H9 (cell line): ENCODE measurements around the gene NEB. TPM values are rescaled to one million over a fixed set of nuclear protein-coding genes. Genes with fewer than 3 reads are reported as not detected.
A peak's percentile ranks its signal among the peaks of the same experiment; 100 is the strongest.

ENCODE experiments used
- DNase-seq: peaks from one replicate; pipeline ENCODE4 v3.0.0-alpha.2; 2017
- H2AFZ ChIP-seq: one replicate; pipeline ENCODE4 v1.6.1; 2013; ENCODE audit warnings: mild to moderate bottlenecking, low read length, control low read depth, moderate library complexity
- H2AK5ac ChIP-seq: 2 replicates; pipeline ENCODE4 v1.6.1; 2013; ENCODE audit warnings: low read length, control low read depth, mixed read lengths; ENCODE audit not compliant: insufficient read length
- H2BK120ac ChIP-seq: one replicate; pipeline ENCODE4 v1.6.1; 2013; ENCODE audit warnings: low read depth, mild to moderate bottlenecking, low read length, control low read depth, inconsistent platforms; ENCODE audit not compliant: poor library complexity, severe bottlenecking
- H2BK12ac ChIP-seq: 2 replicates; pipeline ENCODE4 v1.6.1; 2013; ENCODE audit warnings: low read length, control low read depth, mixed read lengths, low read depth; ENCODE audit not compliant: insufficient read length
- H2BK15ac ChIP-seq: 2 replicates; pipeline ENCODE4 v1.6.1; 2013; ENCODE audit warnings: low read depth, low read length, control low read depth
- H2BK20ac ChIP-seq: one replicate; pipeline ENCODE4 v1.6.1; 2013; ENCODE audit warnings: low read depth, mild to moderate bottlenecking, low read length, control low read depth, inconsistent platforms; ENCODE audit not compliant: poor library complexity, severe bottlenecking
- H2BK5ac ChIP-seq: 2 replicates; pipeline ENCODE4 v1.6.1; 2013; ENCODE audit warnings: low read length, control low read depth, mixed read lengths; ENCODE audit not compliant: insufficient read length
- H3K14ac ChIP-seq: 2 replicates; pipeline ENCODE4 v1.6.1; 2013; ENCODE audit warnings: low read length, control low read depth; ENCODE audit not compliant: insufficient read depth
- H3K18ac ChIP-seq: 2 replicates; pipeline ENCODE4 v1.6.1; 2013; ENCODE audit warnings: low read depth, mild to moderate bottlenecking, mixed read lengths, low read length, control low read depth; ENCODE audit not compliant: insufficient read length
- H3K23ac ChIP-seq: 2 replicates; pipeline ENCODE4 v1.6.1; 2013; ENCODE audit warnings: low read length, control low read depth, mixed read lengths, low read depth; ENCODE audit not compliant: insufficient read length
- H3K23me2 ChIP-seq: 2 replicates; pipeline ENCODE4 v1.6.1; 2013; ENCODE audit warnings: low read depth, mild to moderate bottlenecking, mixed read lengths, low read length, control low read depth; ENCODE audit not compliant: insufficient read length, poor library complexity, severe bottlenecking
- H3K27ac ChIP-seq: 2 replicates; pipeline ENCODE4 v1.5.1; 2013; ENCODE audit warnings: low read length, control low read depth, mixed read lengths, low read depth; ENCODE audit not compliant: insufficient read length
- H3K27me3 ChIP-seq: 2 replicates; pipeline ENCODE4 v1.6.1; 2013; ENCODE audit warnings: low read length, control low read depth, inconsistent platforms; ENCODE audit not compliant: insufficient read depth
- H3K4ac ChIP-seq: 2 replicates; pipeline ENCODE4 v1.6.1; 2013; ENCODE audit warnings: low read depth, mild to moderate bottlenecking, control low read depth, inconsistent platforms, low read length, moderate library complexity
- H3K4me1 ChIP-seq: 2 replicates; pipeline ENCODE4 v1.6.1; 2013; ENCODE audit warnings: low read length, control low read depth, inconsistent platforms; ENCODE audit not compliant: insufficient read depth
- H3K4me2 ChIP-seq: 2 replicates; pipeline ENCODE4 v1.6.1; 2013; ENCODE audit warnings: low read length, control low read depth, mixed read lengths; ENCODE audit not compliant: insufficient read length, insufficient read depth
- H3K56ac ChIP-seq: 2 replicates; pipeline ENCODE4 v1.6.1; 2013; ENCODE audit warnings: low read depth, mild to moderate bottlenecking, mixed read lengths, low read length, control low read depth; ENCODE audit not compliant: insufficient read length
- H3K79me1 ChIP-seq: 2 replicates; pipeline ENCODE4 v1.6.1; 2013; ENCODE audit warnings: low read depth, mild to moderate bottlenecking, moderate library complexity, low read length, control low read depth, inconsistent platforms; ENCODE audit not compliant: insufficient read depth, poor library complexity, severe bottlenecking
- H3K79me2 ChIP-seq: 2 replicates; pipeline ENCODE4 v1.6.1; 2013; ENCODE audit warnings: low read length, control low read depth, inconsistent platforms; ENCODE audit not compliant: insufficient read depth
- H3K9ac ChIP-seq: 2 replicates; pipeline ENCODE4 v1.6.1; 2013; ENCODE audit warnings: low read length, control low read depth, mixed read lengths; ENCODE audit not compliant: insufficient read length; ENCODE audit errors: extremely low read depth
- H3K9me3 ChIP-seq: one replicate; pipeline ENCODE4 v1.6.1; 2013; ENCODE audit warnings: low read depth, low read length, inconsistent platforms; ENCODE audit not compliant: control insufficient read depth
- H3T11ph ChIP-seq: one replicate; pipeline ENCODE4 v1.6.1; 2013; ENCODE audit warnings: mild to moderate bottlenecking, low read length, control low read depth, inconsistent platforms
- H4K20me1 ChIP-seq: one replicate; pipeline ENCODE4 v1.6.1; 2013; ENCODE audit not compliant: control insufficient read depth, insufficient read length, insufficient read depth
- H4K5ac ChIP-seq: 2 replicates; pipeline ENCODE4 v1.6.1; 2013; ENCODE audit warnings: low read depth, mild to moderate bottlenecking, mixed read lengths, low read length, control low read depth; ENCODE audit not compliant: insufficient read length
- H4K8ac ChIP-seq: replicated peaks from 2 replicates; pipeline ENCODE4 v1.6.1; 2013; ENCODE audit warnings: low read length, control low read depth, mixed read lengths, low read depth; ENCODE audit not compliant: insufficient read length
- H4K91ac ChIP-seq: 2 replicates; pipeline ENCODE4 v1.6.1; 2013; ENCODE audit warnings: low read depth, mild to moderate bottlenecking, moderate library complexity, mixed read lengths, low read length, control low read depth; ENCODE audit not compliant: insufficient read length
- H3K27ac Mint-ChIP-seq, 3 experiments: 2 replicates in 2 of 3; 3 replicates in 1 of 3; pipeline ENCODE4 v1.8.0; 2020 to 2021; ENCODE audit warnings: mixed read lengths in 3 of 3, mild to moderate bottlenecking in 1 of 3, moderate library complexity in 1 of 3
- H3K27me3 Mint-ChIP-seq: 2 replicates; pipeline ENCODE4 v1.8.0; 2021; ENCODE audit warnings: low read depth, mild to moderate bottlenecking, moderate library complexity, mixed read lengths
- H3K36me3 Mint-ChIP-seq, 3 experiments: 2 replicates in 2 of 3; 3 replicates in 1 of 3; pipeline ENCODE4 v1.8.0; 2020 to 2021; ENCODE audit warnings: low read depth in 3 of 3, mixed read lengths in 3 of 3; ENCODE audit not compliant: insufficient read depth in 1 of 3
- H3K4me1 Mint-ChIP-seq, 2 experiments: 2 replicates each; pipeline ENCODE4 v1.8.0; 2020; ENCODE audit warnings: mixed read lengths in 2 of 2
- H3K4me3 Mint-ChIP-seq, 2 experiments: 2 replicates in 1 of 2; 3 replicates in 1 of 2; pipeline ENCODE4 v1.8.0; 2020 to 2021; ENCODE audit warnings: mild to moderate bottlenecking in 2 of 2, mixed read lengths in 2 of 2, moderate library complexity in 1 of 2
- H3K9me3 Mint-ChIP-seq, 2 experiments: 2 replicates in 1 of 2; 3 replicates in 1 of 2; pipeline ENCODE4 v1.8.0; 2020; ENCODE audit warnings: mild to moderate bottlenecking in 2 of 2, mixed read lengths in 2 of 2, moderate library complexity in 1 of 2
- WGBS: extraction: QIAGEN DNeasy Blood & Tissue Kit; methylation state at CpG from one replicate; pipeline ENCODE4 v1.1.7; 2013; ENCODE audit warnings: missing lambda C conversion rate, low lambda C conversion rate, mixed read lengths; ENCODE audit not compliant: insufficient read length; ENCODE audit errors: extremely low coverage; 5-methylcytosine and 5-hydroxymethylcytosine counted together
- total RNA-seq: library from RNA; stranded (reverse); gene quantifications from 2 replicates; pipeline ENCODE4 v1.2.1, GENCODE V29; 2021
- TF ChIP-seq, protein P1 (sequence below): fragments of 200-600 bp; sonication (generic); conservative IDR thresholded peaks from 3 replicates; pipeline ENCODE4 v1.8.0; 2021; ENCODE audit warnings: antibody characterized with exemption, mild to moderate bottlenecking

NEB gene
- total RNA-seq, 1 experiment from 2014 or later: 0.98 TPM

DNA sequence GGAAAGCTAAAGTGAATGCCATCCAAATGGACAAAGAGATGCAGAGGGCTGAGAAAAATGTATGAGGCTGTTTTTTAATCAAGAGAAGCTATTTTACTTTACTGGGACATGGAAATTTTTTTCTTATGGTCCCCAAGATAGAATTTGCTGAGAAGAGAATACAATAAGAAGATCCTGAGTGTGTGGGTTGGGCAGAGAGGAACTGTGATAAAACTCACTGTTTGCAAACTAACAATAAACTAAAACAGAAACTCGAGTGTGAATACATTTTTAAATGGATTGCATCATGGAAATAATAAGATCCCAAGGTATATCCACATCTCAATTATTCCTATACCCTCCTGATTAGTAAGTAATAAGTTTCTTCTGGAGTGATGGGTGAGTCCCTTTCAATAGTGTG is 4.4 kb downstream of the NEB start:
- no peaks in the 10 kb centered on the region for H3K27me3 Mint-ChIP-seq
- H3K4ac ChIP-seq: no peak overlapping the region
- H3K23ac ChIP-seq: no peak overlapping the region
- H3K56ac ChIP-seq: no peak overlapping the region
- H3K23me2 ChIP-seq: no peaks in the 10 kb centered on the region
- TF ChIP-seq, protein P1, sequence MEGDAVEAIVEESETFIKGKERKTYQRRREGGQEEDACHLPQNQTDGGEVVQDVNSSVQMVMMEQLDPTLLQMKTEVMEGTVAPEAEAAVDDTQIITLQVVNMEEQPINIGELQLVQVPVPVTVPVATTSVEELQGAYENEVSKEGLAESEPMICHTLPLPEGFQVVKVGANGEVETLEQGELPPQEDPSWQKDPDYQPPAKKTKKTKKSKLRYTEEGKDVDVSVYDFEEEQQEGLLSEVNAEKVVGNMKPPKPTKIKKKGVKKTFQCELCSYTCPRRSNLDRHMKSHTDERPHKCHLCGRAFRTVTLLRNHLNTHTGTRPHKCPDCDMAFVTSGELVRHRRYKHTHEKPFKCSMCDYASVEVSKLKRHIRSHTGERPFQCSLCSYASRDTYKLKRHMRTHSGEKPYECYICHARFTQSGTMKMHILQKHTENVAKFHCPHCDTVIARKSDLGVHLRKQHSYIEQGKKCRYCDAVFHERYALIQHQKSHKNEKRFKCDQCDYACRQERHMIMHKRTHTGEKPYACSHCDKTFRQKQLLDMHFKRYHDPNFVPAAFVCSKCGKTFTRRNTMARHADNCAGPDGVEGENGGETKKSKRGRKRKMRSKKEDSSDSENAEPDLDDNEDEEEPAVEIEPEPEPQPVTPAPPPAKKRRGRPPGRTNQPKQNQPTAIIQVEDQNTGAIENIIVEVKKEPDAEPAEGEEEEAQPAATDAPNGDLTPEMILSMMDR: no peak
- no peak overlapping the region for H3K18ac ChIP-seq
- H3K9me3 ChIP-seq: no peaks in the 10 kb centered on the region
- no peak overlapping the region for H4K5ac ChIP-seq
- H2AFZ ChIP-seq: no peak overlapping the region
- no peak overlapping the region for H2BK20ac ChIP-seq
- no peaks in the 10 kb centered on the region for H3K27me3 ChIP-seq
- peak overlapping the region; percentile 6 for H3K27ac ChIP-seq
- no peak overlapping the region for H3T11ph ChIP-seq
- H2BK5ac ChIP-seq: no peak overlapping the region
- H3K14ac ChIP-seq: no peak overlapping the region
- H4K8ac ChIP-seq: no peak overlapping the region
- no peak overlapping the region for H2BK15ac ChIP-seq
- no peak overlapping the region for H3K4me2 ChIP-seq
- H3K4me1 Mint-ChIP-seq: peaks cover 49 to 52% of the 10 kb centered on the region in 2 experiments
- no peak for DNase-seq
- peak overlapping the region; percentile 21 to 55 (median 22); a peak in 4 of 7 replicates for H3K27ac Mint-ChIP-seq
- H2BK12ac ChIP-seq: no peak overlapping the region
- no peaks in the 10 kb centered on the region for H4K20me1 ChIP-seq
- no peak overlapping the region for H2BK120ac ChIP-seq
- no peaks in the 10 kb centered on the region for H3K79me1 ChIP-seq
- H3K4me3 Mint-ChIP-seq: no peak overlapping the region; a peak in 1 of 5 replicates
- H3K9ac ChIP-seq: no peak overlapping the region
- no peaks in the 10 kb centered on the region for H3K79me2 ChIP-seq
- H3K36me3 Mint-ChIP-seq: no peaks in the 10 kb centered on the region
- no peak overlapping the region for H2AK5ac ChIP-seq
- no CpG with 5 or more reads among the region's 1 CpG for WGBS
- no peaks in the 10 kb centered on the region for H3K9me3 Mint-ChIP-seq
- H3K4me1 ChIP-seq: peaks cover 11% of the 10 kb centered on the region
- no peak overlapping the region for H4K91ac ChIP-seq
